Measurements from ENCODE around the gene RFC4.
A peak's percentile ranks its signal among the peaks of the same experiment; 100 is the strongest.

The RFC4 gene

DNA sequence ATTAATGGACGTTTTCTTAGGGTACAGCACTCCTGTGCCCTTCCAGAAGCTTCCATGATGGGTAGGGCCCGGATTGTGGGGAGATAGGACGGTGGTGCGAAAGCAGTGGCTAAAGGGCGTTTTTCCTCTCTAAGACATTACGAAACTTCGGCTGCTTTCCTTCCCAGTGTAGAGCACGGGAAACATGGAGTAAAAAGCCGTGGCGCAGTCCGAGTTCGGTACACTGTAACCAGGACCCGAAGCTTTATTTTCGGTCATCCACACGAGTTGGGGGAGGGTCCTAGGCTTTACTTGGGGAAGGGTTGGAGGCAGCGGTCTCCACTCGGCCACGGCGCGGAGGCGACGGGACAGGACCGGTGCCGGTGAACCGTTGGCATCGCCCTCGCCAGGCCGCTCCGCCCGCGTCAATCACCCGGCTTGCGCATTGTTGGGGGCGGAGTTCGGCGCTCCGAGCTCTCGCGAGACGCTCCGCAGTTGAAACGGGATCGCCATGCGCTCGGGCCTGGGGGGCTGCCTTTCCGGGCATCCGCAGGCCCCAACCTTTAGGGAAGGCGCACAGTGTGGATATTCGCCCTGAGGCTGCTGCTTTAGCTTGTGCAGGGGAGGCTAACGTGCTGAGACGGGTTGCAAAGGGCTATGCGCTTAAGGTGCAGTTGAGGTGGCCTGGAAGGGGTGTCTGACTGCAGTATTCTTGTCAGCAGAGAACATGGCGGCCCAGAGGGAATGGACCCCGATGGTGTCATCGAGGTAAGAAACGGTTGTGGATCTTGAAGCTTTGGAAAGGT lies 22.4 kb downstream of the RFC4 start:
- H3K36me3 Mint-ChIP-seq = peaks cover 68% of the 10 kb centered on the region
- ATAC-seq (peak; percentile 74), DNase-seq (ENCODE audit: low spot score in 2 of 2) (peak; percentile 74 to 93)
- H3K27ac Mint-ChIP-seq = peak overlapping the region; percentile 100
- no peaks in the 10 kb centered on the region for H3K9me3 Mint-ChIP-seq
- peaks cover 51% of the 10 kb centered on the region for H3K4me1 Mint-ChIP-seq
- peak overlapping the region; percentile 96 for H3K4me3 Mint-ChIP-seq

GRCh38 chr3:186783058-186783730 lies 23.1 kb downstream of the RFC4 start, which contains the start of gene EIF4A2:
Gene EIF4A2, plus strand, starts transcription at chr3:186783577. Its CDS starts 34 bp downstream, at chr3:186783611.
- Mint-ChIP-seq H3K4me3 (peak within 1 kb of the TSS; percentile 96), H3K4me1 (peaks cover 43% of the 10 kb centered on the region), H3K27ac (peak within 1 kb of the TSS; percentile 100), H3K9me3 (no peaks in the 10 kb centered on the region), H3K36me3 (peaks cover 61% of the 10 kb centered on the region)
- DNase-seq (ENCODE audit: low spot score in 2 of 2) = peak; percentile 87 to 98
- ATAC-seq = peak; percentile 78

- Mint-ChIP-seq H3K4me3 (peak overlapping the region; percentile 96), H3K9me3 (no peaks in the 10 kb centered on the region), H3K27ac (peak overlapping the region; percentile 100), H3K36me3 (peaks cover 55% of the 10 kb centered on the region), H3K4me1 (peaks cover 37% of the 10 kb centered on the region)
- ATAC-seq = no peak
- DNase-seq (ENCODE audit: low spot score in 2 of 2) = no peak
These were observed 23.7 kb downstream of the RFC4 start for GRCh38 chr3:186782542-186783057.

DNA sequence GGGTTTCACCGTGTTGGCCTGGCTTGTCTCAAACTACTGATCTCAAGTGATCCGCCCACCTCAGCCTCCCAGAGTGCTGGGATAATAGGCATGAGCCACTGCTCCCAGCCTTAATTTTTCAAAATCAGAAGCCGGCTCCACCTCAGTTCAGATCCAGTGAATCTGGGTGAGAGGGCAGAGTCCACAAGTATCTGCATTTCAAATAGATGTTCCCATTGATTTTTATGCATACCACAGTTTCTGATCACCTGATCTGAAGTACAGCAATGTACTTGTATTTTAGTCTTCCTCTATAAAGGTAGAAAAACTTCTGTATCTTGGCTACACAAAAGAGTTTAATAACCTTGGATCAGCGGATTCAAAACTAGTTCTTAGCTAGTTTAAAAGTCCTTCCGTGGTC lies 27.1 kb downstream of the RFC4 start:
- no peak for DNase-seq (ENCODE audit: low spot score in 2 of 2)
- no peak overlapping the region for H3K4me3 Mint-ChIP-seq
- H3K9me3 Mint-ChIP-seq = no peaks in the 10 kb centered on the region
- no peak overlapping the region for H3K27ac Mint-ChIP-seq
- H3K4me1 Mint-ChIP-seq = peaks cover 11% of the 10 kb centered on the region
- peaks cover 21% of the 10 kb centered on the region for H3K36me3 Mint-ChIP-seq
- no peak for ATAC-seq

DNA sequence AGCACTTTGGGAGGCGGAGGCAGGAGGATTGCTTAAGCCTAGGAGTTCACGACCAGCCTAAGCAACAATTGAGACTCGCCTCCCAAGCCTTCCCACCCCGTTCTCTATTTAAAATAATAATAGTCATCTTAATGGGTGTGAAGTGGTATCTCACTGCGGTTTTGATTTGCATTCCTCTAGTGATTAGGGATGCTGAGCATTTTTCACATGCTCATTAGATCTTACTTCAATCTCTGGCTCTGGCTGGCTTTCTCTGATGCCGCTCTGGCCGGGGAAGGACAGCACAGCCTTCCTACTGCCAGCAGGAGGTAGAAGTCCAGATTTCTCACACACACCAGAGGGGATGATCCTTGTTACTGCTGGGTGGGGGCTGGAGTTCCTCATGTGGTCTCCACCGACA lies 30.3 kb downstream of the RFC4 start:
- ATAC-seq = no peak
- peaks cover 6% of the 10 kb centered on the region for H3K36me3 Mint-ChIP-seq
- no peak overlapping the region for H3K27ac Mint-ChIP-seq
- no peak for DNase-seq (ENCODE audit: low spot score in 2 of 2)
- no peaks in the 10 kb centered on the region for H3K9me3 Mint-ChIP-seq
- H3K4me3 Mint-ChIP-seq = no peak overlapping the region
- peaks cover 17% of the 10 kb centered on the region for H3K4me1 Mint-ChIP-seq

GRCh38 chr3:186772701-186773417 lies 33.4 kb downstream of the RFC4 start:
- Mint-ChIP-seq H3K4me1 (peaks cover 17% of the 10 kb centered on the region), H3K4me3 (peak overlapping the region; percentile 85), H3K36me3 (peaks cover 6% of the 10 kb centered on the region), H3K27ac (peak overlapping the region; percentile 89), H3K9me3 (no peaks in the 10 kb centered on the region)
- DNase-seq (ENCODE audit: low spot score in 2 of 2) (peak; percentile 53 to 86), ATAC-seq (peak; percentile 96)

DNA sequence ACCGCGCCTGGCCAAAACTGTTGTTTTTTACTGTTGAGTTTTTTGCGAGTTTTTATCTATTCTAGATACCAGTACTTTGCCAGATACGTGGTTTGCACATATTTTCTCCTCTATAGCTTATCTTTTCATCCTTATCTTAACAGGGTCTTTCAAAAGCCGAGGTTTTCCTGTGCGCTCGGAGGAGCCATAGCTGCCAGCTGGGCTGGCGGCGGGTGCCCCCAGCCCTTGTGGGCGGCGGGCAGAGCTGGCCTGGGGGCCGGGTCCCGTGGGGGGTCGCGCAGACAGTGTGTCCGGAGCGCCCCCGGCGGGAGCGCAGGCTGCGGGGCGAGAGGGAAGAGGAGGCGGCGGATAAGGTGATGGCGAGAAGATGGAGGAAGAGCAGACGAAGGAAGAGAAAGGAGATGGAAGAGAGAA lies 34.0 kb downstream of the RFC4 start:
- H3K4me1 Mint-ChIP-seq = peaks cover 17% of the 10 kb centered on the region

DNA sequence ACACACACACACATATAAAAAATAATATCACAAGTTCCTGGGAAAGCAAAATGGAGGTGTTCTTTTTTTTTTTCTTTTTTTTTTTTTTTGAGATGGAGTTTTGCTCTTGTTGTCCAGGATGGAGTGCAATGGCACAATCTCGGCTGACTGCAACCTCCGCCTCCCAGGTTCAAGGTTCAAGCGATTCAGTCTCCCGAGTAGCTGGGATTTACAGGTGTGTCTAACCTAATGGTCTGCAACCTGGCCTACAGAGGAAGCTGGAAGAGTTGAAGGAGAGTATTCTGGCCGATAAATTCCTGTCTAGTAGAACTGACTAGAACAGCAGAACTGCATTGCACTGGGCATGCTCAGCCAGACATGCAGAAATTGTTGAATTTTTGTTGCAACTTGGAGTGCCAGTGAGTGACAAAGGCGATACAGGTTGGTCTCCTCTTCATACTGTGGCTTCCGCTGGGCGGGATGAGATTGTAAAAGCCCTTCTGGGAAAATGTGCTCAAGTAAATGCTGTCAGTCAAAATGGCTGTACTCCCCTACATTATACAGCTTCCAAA lies 45.3 kb downstream of the RFC4 start:
- DNase-seq (ENCODE audit: low spot score in 2 of 2) (no peak), ATAC-seq (no peak)
- no peak overlapping the region for H3K27ac Mint-ChIP-seq
- H3K4me3 Mint-ChIP-seq = no peak overlapping the region
- no peaks in the 10 kb centered on the region for H3K36me3 Mint-ChIP-seq
- H3K4me1 Mint-ChIP-seq = no peaks in the 10 kb centered on the region
- no peaks in the 10 kb centered on the region for H3K9me3 Mint-ChIP-seq

More for the DNA sequence above, 34.0 kb downstream of the RFC4 start:
- H3K9me3 Mint-ChIP-seq = no peaks in the 10 kb centered on the region
- peak; percentile 53 for ATAC-seq
- H3K4me3 Mint-ChIP-seq = peak overlapping the region; percentile 85
- DNase-seq (ENCODE audit: low spot score in 2 of 2) = peak in 1 of 2 donors; percentile 19
- peak overlapping the region; percentile 89 for H3K27ac Mint-ChIP-seq
- peaks cover 6% of the 10 kb centered on the region for H3K36me3 Mint-ChIP-seq

DNA sequence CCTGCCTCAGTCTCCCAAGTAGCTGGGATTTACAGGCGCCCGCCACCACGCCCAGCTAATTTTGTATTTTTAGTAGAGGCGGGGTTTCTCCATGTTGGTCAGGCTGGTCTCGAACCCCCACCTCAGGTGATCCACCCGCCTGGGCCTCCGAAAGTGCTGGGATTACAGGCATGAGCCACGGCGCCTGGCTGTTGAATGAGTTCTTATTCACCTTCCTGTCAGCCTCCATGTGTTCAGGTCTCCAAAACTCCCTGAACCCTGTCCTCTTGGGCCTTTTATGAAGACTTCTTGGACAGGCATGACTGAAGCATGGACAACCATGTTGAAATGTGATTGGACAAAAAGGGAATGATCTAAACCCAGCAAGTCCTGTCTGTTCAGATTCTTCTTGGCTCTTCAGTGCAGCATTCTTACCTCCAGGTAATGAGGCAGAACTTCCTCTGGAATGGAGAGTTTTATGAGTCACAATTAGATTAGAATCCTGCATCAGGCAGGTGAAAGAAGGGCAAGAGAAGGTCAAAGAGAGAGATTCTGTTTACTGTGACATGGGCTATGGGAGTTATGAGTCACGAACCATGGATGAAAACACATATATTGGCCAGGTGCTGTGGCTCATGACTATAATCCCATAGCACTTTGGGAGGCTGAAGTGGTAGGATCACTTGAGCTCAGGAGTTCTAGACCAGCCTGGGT lies 46.0 kb downstream of the RFC4 start:
- Mint-ChIP-seq H3K27ac (no peak overlapping the region), H3K9me3 (no peaks in the 10 kb centered on the region), H3K4me1 (no peaks in the 10 kb centered on the region), H3K36me3 (no peaks in the 10 kb centered on the region), H3K4me3 (no peak overlapping the region)
- ATAC-seq (peak; percentile 69), DNase-seq (ENCODE audit: low spot score in 2 of 2) (no peak)

- Mint-ChIP-seq H3K9me3 (no peaks in the 10 kb centered on the region), H3K27ac (no peak overlapping the region), H3K4me1 (no peaks in the 10 kb centered on the region), H3K36me3 (no peaks in the 10 kb centered on the region), H3K4me3 (no peak overlapping the region)
- ATAC-seq = no peak
- no peak for DNase-seq (ENCODE audit: low spot score in 2 of 2)
These were observed 46.9 kb downstream of the RFC4 start for GRCh38 chr3:186759231-186759930.

DNA sequence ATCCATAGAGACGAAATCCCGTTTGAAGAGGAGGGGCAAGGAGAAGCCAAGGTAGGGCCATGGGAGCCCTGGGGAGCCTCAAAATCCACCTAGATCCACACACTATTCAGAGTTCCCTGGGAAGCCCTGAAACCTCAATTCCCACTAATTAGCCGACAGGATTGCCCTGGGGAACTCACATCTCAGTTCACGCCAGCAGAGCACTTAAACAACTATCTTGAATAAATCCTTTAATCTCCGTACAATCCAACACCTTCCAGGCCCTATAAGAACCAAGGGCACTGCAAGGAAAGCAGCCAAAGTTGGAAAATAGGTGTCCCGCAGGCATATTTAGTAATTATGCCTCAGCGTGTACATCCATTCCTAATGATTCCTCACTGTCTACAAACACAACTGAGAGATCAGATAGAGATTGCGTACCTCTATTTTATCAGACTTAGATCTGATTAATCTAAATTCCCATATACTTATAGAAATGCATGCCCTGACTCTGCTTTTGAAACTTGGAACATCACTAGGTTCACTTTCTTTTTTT lies 48.5 kb downstream of the RFC4 start:
- H3K36me3 Mint-ChIP-seq = no peaks in the 10 kb centered on the region
- H3K27ac Mint-ChIP-seq = no peak overlapping the region
- no peak for DNase-seq (ENCODE audit: low spot score in 2 of 2)
- peaks cover 13% of the 10 kb centered on the region for H3K4me1 Mint-ChIP-seq
- no peak for ATAC-seq
- no peaks in the 10 kb centered on the region for H3K9me3 Mint-ChIP-seq
- no peak overlapping the region for H3K4me3 Mint-ChIP-seq

- H3K27ac Mint-ChIP-seq = no peak overlapping the region
- no peaks in the 10 kb centered on the region for H3K9me3 Mint-ChIP-seq
- no peak for ATAC-seq
- no peak overlapping the region for H3K4me3 Mint-ChIP-seq
- H3K4me1 Mint-ChIP-seq = peaks cover 13% of the 10 kb centered on the region
- H3K36me3 Mint-ChIP-seq = no peaks in the 10 kb centered on the region
- DNase-seq (ENCODE audit: low spot score in 2 of 2) = no peak
These were observed 49.1 kb downstream of the RFC4 start for GRCh38 chr3:186757214-186757613.

- DNase-seq (ENCODE audit: low spot score in 2 of 2) (no peak), ATAC-seq (no peak)
- peaks cover 13% of the 10 kb centered on the region for H3K4me1 Mint-ChIP-seq
- H3K9me3 Mint-ChIP-seq = no peaks in the 10 kb centered on the region
- H3K4me3 Mint-ChIP-seq = no peak overlapping the region
- no peak overlapping the region for H3K27ac Mint-ChIP-seq
- H3K36me3 Mint-ChIP-seq = no peaks in the 10 kb centered on the region
These were observed 51.4 kb downstream of the RFC4 start for GRCh38 chr3:186754871-186755270.

GRCh38 chr3:186754006-186754405 lies 52.3 kb downstream of the RFC4 start:
- no peaks in the 10 kb centered on the region for H3K36me3 Mint-ChIP-seq
- H3K27ac Mint-ChIP-seq = no peak overlapping the region
- ATAC-seq (no peak), DNase-seq (ENCODE audit: low spot score in 2 of 2) (no peak)
- peak overlapping the region; percentile 60 for H3K4me3 Mint-ChIP-seq
- no peaks in the 10 kb centered on the region for H3K9me3 Mint-ChIP-seq
- peaks cover 13% of the 10 kb centered on the region for H3K4me1 Mint-ChIP-seq
